NCI-H2196 (cell line): ENCODE data around the gene PHACTR2.
A peak's percentile ranks its signal among the peaks of the same experiment; 100 is the strongest.
"Not testable (repeated sequence)": the region's sequence is repeated elsewhere in the genome, so short reads cannot be mapped to it uniquely, and the experiment has no call there.

Experiments used
- DNase-seq: peaks from one replicate; lab custom pipeline; 2025; ENCODE audit not compliant: unreplicated experiment; lab: John Stamatoyannopoulos, UW

PHACTR2 gene

DNA sequence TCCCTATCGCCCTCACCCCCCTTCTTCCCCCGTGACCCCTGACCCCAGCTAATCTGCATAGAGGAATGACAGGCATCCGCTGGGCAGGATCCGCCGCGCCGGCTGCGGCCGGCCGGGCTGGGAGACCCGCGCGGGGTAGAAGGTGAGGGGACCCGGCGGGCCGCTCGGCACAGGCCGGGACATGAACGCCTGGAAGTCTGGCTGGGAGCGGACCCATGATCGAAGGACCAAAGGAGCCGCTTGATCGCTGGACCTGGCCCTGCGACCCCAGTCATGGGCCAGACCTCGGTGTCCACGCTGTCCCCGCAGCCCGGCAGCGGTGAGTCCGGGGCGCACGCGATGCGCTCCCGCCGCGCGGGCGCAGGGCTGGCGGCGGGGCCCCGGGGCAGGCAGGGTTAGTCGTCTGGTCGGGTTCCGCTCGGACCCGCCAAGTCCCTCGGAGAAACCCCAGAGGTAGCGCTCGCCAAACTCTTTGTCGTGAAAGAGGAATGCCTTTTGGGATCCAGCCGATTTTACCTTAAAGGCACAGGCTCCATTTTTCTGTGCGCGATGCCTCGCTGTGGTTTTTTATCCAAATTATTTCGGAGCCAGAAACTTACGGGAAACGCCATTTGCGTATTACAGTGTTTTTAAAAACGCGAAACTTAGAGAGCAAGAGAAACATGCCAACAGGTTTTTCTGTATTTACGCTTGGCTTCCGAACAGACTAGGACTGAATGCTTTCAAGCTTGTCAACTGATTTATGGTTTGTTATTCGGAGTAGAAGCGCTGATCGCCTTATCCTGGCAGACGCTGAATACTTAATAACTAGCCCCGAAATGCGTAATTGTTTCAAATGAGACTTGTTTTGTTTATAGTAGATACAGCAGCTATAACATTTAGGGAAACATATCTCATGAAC lies at the start of gene PHACTR2:
Gene PHACTR2 (plus strand): TSS at position 75 of the 901 bp plus-strand sequence. CDS start 199 bp downstream, at position 274.
- DNase-seq: peak; percentile 42

DNA sequence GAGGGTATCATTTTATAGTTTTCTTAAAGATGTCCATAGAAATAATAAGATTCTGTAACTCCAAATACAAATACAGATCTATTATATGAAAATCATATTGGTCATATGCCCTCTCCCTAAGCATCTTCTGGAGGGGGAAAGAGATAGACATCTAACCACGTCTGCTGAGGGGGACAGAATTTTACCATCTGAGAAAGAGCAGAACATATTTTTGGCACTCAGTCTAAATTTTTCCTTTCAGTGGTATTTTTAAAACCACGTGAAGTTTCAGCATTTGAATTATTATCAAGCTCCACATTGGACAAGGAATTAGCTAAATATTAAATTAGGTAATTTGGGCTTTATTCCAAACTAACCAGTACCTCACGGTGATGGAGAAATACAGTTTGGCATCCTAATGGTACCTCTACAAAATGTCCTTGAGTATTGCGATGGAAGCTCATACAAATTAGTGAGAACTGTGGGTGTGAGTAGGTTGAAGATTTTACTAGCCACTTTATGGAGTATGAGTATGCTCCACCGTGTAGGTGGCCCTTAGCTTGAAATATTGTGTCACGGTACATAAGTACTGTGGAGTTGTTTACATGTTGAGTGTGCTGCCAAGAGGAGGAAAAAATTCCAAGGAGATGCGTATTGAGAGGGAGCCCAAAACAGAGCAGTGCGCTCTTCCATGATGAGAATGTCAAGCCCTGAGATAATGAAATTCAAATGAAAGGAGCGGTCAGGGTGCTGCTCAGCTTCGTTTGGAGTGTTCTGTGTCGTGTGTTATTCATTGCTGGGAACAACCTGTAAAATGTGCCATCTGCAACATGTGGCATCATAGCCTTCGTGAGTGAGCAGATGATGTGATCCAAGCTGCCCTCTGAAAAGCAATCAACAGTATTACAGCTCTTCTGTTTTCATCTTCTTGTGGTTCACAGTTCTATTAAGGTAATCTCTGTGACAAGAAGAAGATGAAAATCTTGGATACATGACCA lies 48.4 kb upstream of the PHACTR2 start:
- no peak for DNase-seq

DNA sequence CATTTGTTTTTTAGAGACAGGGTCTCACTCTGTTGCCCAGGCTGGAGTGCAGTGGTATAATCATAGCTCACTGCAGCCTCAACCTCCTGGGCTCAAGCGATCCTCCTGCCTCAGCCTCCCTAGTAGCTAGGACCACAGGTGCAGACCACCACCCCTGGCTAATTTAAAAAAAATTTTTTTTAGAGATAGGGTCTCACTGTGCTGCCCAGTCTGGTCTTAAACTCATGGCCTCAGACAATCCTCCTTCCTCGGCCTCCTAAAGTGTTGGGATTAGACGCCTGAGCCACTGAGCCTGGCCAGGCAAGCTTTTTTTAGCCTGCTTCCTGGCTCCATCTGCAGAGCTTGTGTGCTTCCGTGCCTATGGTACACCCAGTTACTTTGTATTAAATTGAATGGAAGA lies 46.6 kb upstream of the PHACTR2 start:
- not testable (repeated sequence) for DNase-seq

DNA sequence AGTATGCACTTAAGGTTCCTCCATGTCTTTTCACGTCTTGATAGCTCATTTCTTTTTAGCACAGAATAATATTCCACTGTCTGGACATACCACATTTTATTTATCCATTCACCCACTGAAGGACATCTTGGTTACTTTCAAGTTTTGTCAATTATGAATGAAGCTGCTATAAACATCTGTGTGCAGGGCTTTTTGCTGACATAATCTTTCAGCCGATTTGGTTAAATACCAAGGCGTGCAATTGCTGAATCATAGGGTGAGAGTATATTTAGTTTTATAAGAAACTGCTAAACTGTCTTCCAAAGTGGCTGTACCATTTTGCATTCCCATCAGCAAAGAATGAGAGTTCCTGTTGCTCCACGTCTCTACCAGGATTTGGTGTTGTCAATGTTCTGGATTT lies 44.9 kb upstream of the PHACTR2 start:
- no peak for DNase-seq

DNA sequence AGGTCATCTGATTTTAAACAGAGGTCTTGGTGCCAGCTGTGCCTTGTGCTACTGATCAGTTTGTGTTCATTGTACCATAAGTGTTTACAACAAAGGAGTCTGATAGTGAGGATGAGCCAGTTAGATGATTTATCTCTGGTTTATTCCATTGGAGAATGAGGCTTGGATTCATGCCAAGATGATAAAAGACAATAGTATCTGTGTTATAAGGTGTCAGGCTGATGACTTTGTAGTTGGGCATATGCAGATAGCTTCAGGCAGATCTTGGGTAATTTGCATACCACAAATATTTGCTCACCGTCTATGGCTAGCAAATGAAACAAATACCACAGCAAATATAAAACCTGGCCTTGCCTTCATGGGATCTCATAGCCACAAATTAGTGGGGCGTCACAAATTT lies 43.3 kb upstream of the PHACTR2 start:
- DNase-seq: peak; percentile 59

DNA sequence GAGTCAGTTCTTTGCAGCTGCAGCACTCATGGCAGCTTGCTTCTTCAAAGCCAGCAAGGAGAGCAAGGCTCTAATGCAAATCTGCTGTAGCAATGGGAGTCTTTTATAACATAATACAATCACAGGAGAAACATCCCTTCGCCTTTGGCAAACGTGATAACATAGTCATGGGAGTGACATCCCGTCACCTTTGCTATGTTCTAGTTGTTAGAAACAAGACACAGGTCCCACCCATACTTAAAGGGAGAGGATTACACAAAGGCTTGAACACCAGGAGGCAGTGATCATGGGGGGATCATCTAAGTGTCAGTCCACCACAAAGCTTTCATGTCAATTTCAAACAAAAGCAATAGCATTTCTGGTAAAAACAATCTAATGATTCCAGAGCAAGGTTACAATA lies 40.1 kb upstream of the PHACTR2 start:
- no peak for DNase-seq

DNA sequence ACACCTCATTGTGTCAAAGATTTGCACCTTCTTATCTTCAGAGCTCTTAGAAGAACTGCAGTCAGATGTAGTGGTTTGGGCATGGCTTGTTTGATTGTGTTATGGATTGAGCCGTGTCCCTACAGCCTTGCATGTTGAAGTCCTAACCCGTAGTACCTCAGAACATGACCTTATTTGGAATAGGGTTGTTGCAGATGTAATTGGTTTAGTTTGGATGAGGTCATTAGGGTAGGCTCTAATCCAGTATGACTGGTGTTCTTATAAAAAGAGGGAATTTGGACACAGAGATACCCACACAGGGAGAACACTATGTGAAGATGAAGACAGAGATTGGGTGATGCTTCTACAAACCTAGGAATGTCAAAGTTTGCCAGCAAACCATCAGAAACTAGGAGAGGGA lies 35.4 kb upstream of the PHACTR2 start:
- no peak for DNase-seq

DNA sequence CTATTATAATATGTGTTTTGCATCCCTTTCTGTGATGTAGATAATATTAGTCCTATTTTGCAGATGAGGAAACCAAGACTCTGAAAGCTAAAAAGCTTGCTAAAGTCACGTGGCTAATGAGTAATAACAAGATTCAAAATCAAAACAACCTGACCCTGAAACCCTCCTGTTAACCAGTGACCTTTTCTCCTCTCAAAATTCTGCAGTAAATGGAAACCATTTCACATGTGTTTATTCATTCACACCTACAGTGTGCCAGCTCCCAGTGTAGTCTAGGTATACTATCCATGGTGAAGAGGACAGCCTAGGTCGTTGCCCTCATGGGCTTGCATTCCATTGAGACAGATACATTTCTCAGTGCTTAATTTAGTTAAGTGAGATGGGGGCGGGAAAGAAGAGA lies 30.6 kb upstream of the PHACTR2 start:
- no peak for DNase-seq

DNA sequence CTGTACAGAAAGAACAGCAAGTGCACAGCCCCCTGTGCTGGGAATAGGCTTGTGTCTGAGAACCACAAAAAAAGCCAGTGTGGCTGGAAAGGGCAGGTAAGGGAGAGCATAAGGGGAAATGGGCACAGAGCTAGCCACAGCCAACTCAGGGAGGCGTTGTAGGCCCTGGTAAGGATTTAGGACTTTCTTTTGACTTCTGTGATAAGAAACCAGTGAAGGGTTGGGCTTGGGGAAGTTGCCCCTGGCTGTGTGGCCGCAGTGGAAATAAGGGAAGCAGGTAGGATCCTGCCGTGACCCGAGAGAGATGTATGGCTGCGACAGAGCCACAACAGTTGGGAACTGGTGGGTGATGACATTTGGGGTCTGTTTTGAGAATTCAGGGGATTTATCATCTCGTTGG lies 30.0 kb upstream of the PHACTR2 start:
- DNase-seq: no peak

DNA sequence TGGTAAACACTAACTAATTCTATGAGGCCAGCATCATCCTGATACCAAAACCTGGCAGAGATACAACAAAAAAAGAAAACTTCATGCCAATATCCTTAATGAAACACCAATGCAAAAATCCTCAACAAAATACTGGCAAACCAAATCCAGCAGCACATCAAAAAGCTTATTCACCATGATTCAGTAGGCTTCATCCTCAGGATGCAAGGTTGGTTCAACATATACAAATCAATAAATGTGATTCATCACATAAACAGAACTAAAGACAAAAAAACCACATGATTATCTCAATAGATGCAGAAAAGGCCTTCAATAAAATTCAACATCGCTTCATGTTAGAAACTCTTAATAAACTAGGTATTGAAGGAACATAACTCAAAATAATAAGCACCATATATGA lies 28.4 kb upstream of the PHACTR2 start:
- not testable (repeated sequence) for DNase-seq

DNA sequence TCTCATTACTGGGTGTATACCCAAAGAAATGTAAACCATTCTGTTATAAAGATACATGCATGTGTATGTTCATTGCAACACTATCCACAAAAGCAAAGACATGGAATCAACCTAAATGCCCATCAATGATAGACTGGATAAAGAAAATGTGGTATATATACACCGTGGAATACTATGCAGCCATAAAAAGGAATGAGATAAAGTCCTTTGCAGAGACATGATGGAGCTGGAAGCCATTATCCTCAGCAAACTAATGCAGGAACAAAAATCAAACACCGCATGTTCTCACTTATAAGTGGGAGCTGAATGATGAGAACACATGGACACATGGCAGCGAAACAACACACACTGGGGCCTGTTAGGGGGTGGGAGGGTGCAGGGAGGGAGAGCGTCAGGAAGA lies 26.4 kb upstream of the PHACTR2 start:
- not testable (repeated sequence) for DNase-seq

DNA sequence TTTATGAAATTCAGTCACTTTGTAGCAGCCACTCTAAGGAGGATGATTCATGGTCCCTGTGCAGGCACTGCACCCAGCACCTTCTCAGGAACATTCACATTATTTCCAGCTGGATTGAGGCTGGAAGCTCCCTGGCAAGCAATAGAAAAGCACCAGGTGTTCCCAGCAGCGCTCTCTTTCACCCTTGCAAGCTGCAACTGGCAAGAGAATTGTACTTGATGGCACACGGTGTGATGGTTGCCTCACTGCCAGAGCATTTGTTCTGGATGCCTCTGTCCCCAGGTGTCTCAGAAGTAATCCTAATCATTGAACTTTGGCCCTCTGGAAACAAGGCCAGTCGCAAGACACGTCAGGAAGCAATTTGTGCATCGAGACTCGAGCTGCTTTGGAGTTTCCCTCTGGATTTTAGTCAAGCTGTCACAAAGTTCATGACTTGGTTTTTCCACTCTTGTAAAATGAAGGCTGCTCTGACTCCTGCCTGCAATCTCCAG lies 24.9 kb upstream of the PHACTR2 start:
- DNase-seq: no peak

DNA sequence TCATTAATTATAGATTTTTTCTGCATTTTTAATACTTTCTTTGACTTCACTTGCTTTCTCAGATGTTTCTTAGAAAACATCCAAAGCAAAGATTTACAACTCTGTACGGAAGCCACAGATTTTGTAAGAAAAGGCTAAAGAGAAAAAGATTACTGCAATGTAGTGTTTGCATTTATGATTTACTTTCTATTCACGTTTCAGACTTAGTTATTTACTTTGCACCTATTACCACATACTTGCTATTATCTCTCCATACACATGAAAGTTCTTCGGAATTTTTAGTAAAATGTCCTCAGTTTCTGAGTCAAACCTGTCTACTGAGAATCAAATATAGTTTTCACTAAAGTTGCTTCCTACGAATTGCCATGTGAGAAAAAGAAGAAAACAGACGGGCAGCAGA lies 22.2 kb upstream of the PHACTR2 start:
- no peak for DNase-seq

DNA sequence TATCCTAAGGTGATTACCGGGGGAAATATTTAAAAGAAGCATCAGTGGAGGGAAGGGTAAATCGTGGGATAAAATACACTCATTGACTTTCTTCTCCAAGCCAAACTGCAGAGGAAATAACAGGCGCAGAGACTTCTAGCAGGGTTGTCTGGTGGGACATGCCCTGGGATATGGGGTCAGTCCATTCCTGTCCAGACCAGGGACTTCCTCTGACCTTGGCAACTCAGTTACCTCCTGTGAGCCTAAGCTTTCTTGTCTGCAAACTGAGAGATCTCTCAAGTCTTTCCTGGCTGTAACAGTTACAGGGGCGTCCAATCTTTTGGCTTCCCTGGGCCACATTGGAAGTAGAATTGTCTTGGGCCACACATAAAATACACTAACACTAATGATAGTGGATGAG lies 21.7 kb upstream of the PHACTR2 start:
- DNase-seq: no peak

DNA sequence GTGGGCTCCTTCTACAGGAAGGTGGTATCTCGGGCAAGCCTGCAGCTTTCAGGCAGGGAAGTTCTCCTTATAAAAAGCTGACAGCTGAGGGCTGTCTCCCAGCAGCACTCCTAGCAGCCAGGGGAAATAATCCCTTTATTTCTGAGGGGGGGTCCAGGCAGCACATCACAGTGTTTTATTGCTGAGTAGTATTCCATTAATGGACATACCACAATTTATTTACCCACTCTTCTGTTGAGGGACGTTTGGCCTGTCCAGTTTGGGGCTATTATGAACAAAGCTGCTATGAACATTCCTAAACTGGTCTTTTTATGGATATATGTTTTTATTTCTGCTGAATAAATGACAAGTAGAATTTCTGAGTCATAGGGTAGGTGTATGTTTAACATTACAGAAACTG lies 20.0 kb upstream of the PHACTR2 start:
- DNase-seq: no peak

DNA sequence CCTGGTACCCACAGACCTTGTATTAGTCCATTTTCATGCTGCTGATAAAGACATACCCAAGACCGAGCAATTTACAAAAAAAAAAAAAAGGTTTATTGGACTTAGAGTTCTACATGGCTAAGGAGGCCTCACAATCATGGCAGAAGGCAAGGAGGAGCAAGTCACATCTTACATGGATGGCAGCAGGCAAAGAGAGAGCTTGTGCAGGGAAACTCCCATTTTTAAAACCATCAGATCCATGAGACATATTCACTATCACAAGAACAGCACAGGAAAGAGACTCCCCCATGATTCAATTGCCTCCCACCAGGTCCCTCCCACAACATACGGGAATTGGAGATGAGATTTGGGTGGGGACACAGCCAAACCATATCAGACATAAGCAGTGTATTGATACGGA lies 17.6 kb upstream of the PHACTR2 start:
- not testable (repeated sequence) for DNase-seq

DNA sequence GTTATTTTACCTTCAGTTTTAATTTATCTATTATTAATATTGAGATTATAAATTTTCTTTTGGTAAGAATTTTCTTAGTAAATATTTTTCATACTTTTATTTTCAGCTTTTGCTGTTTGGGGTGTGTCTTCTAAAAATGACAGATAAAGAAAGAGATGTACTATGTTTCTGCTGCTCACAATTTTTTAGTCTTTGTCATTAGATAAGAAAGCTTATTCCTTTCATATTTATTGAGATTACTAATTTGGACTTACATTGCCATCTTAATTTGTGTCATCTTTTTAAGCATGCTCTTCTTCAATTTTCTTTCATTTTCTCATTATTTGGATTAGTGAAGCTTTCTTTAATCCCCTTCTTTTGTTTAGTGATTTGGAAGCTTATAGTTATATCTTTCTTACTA lies 13.6 kb upstream of the PHACTR2 start:
- DNase-seq: no peak

DNA sequence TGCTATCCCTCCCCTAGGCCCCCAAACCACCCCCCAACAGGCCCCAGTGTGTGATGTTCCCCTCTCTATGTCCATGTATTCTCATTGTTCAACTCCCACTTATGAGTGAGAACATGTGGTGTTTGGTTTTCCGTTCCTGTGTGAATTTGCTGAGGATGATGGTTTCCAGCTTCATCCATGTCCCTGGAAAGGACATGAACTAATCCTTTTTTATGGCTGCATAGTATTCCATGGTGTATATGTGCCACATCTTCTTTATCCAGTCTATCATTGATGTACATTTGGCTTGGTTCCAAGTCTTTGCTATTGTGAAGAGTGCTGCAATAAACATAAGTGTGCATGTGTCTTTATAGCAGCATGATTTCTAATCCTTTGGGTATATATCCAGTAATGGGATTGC lies 11.8 kb upstream of the PHACTR2 start:
- not testable (repeated sequence) for DNase-seq

DNA sequence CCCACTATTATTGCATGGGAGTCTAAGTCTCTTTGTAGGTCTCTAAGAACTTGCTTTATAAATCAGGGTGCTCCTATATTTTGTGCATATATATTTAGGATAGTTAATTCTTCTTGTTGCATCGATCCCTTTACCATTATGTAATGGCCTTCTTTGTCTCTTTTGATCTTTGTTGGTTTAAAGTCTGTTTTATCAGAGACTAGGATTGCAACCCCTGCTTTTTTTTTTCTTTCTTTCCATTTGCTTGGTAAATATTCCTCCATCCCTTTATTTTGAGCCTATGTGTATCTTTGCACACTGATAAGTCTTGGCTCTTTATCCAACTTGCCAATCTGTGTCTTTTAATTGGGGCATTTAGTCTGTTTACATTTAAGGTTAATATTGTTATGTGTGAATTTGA lies 8.3 kb upstream of the PHACTR2 start:
- not testable (repeated sequence) for DNase-seq

DNA sequence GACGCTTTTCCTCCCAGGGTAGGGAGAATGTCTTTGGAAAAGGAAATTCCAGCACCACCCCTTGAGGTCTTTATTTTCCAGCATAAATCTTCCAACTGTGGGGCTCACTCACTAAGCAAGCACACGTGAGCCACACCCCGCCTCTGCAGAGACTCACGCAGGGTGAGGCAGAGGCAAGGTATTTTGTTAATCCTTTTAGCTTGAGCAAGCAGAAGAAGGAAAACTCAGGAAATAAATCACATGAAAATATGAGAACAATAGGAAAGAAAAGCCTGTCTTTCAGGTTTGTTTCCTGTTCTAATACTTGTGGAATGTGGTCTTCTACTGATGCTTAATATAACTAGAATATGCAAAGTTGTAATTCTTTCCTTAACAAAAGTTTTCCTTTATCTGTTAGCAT lies 4.1 kb upstream of the PHACTR2 start:
- no peak for DNase-seq

DNA sequence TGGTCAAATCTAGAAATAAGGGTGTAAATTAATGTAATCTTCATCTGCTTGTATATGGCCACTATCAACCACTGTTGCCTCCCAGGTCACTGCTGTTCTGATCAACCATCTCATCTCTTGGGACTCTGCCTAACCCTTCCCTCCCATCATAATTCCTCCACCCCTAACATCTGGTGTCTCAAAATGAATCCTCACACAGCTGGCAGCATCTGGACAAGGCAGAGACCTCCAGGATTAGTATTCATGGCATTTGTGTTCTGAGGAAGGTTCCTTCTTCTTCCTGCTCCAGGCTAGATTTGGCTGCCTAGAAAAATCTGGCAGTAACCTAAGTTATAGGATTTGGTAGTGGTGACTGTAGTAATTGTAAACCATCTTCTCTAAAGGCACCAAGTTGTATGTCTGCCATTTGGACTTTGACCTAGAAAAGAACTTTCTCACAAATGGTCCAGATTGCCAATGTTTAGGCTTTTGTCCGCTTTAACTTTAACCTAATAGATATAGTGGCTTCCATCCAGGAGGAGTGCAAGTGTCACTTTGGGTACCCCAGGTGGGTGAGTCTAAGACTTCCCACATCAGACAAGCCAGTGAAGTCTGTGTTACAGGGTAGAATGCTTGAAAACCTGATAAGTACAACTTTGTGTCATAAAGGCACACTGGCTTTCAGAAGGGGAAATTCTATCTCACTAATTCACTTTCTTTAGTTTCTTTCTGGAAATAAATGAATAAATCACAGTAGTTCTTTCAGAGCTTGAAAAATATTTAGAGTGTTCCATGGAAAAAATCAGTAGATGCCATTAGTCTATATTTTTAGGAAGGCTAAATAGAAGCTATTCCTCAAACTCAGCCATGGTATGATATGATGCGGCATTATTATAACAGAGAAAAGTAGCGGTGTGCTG lies 3.0 kb upstream of the PHACTR2 start:
- no peak for DNase-seq
